Measurements from ENCODE around the gene DCDC2. TPM values are rescaled to one million over a fixed set of nuclear protein-coding genes. Genes with fewer than 3 reads are reported as not detected.
"Not testable (repeated sequence)": the region's sequence is repeated elsewhere in the genome, so short reads cannot be mapped to it uniquely, and the experiment has no call there.

The DCDC2 gene
- total RNA-seq, 1 donor from 2014 or later, result 0.30 TPM

DNA sequence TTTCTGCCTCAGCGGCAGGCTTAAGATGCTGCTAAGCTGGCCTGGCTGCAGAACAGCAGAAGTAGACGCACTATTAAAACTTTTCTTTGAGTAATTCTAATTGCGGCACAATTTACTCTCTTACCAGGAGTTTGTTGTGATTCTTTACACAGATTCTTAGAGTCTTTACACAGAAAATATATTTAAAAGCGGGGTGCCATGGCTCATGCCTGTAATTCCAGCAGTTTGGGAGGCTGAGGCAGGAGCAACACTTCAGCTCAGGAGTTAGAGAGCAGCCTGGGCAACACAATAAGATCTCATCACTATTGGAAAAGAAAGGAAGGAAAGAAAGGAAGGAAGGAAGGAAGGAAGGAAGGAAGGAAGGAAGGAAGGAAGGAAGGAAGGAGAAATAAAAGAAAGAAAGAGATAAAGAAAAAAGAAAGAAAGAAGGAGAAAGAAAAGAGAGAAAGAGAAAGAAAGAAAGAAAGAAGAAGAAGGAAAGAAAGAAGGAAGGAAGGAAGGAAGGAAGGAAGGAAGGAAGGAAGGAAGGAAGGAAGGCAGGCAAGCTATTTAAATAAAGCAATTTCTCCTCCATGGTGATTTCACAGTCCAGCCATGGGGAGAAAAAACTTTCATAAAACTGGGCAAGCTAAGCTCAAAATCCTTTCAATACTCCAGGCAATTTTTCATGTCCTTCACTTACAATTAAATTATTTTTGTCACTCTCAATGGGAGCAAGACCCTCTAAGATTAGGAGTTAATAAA lies 23.8 kb upstream of the DCDC2 start:
- no peak for TF ChIP-seq CTCF (conservative IDR thresholded peaks at IDR 0.05)
- H3K27me3 Mint-ChIP-seq (ENCODE audit: low read depth), result no peaks in the 10 kb centered on the region
- no peaks in the 10 kb centered on the region for H3K9me3 Mint-ChIP-seq
- H3K27ac Mint-ChIP-seq (ENCODE audit: unreplicated experiment), result no peak overlapping the region
- peaks cover 9% of the 10 kb centered on the region for H3K4me1 Mint-ChIP-seq
- no peak for DNase-seq (ENCODE audit: low read depth, low spot score)
- H3K36me3 Mint-ChIP-seq (ENCODE audit: low read depth), result no peaks in the 10 kb centered on the region
- no peak overlapping the region for H3K4me3 Mint-ChIP-seq

DNA sequence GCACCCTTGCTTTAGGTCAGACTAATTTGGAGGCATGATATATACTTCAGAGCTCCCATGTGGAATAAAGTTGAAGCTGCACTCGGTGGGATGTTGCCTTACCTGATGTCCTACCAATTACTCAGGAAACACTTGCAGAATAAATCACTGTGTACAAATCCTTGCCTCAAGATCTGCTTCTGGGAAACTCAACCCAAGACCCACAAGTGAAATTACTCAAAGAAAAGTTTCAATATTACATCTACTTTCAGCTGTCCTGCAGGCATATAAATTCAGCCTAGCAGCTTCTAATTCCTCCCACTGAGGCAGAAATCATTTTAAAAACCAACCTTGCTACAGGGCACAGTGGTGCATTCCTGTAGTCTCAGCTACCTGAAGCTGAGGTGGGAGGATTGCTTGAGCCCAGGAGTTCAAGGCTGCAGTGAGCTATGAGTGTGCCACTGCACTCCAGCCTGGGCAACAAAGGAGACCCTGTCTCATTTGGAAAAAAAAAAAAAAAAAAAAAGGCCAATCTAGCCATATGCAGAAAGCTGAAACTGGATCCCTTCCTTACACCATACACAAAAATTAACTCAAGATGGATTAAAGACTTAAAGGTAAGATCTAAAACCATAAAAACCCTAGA lies 20.7 kb upstream of the DCDC2 start:
- Mint-ChIP-seq H3K27ac (ENCODE audit: unreplicated experiment) (no peak overlapping the region), H3K27me3 (ENCODE audit: low read depth) (no peaks in the 10 kb centered on the region), H3K36me3 (ENCODE audit: low read depth) (no peaks in the 10 kb centered on the region), H3K9me3 (peaks cover under 1% of the 10 kb centered on the region), H3K4me3 (no peak overlapping the region), H3K4me1 (peaks cover 13% of the 10 kb centered on the region)
- no peak for TF ChIP-seq CTCF (conservative IDR thresholded peaks at IDR 0.05)
- DNase-seq (ENCODE audit: low read depth, low spot score), result no peak

DNA sequence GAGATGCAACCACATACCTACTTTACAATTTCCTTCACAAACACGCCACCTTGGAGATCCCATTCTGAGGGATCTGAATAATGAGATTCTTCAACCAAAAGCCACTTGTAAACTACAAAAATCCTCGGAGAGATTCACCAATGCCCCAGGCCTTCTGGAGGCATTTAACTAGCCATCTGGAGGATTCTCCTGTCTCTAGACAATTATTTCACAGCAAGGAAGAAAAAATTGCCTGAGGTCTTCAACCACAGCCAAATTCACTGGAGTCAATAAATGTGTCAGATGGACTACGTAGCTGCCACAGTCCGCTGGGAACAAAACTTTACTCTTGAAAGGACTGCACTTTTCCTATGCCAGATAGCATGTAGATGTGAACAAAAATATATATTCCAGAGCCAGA lies 19.0 kb upstream of the DCDC2 start:
- H3K27ac Mint-ChIP-seq (ENCODE audit: unreplicated experiment), result no peak overlapping the region
- H3K36me3 Mint-ChIP-seq (ENCODE audit: low read depth), result no peaks in the 10 kb centered on the region
- no peak overlapping the region for H3K4me3 Mint-ChIP-seq
- H3K27me3 Mint-ChIP-seq (ENCODE audit: low read depth), result no peaks in the 10 kb centered on the region
- peaks cover 9% of the 10 kb centered on the region for H3K4me1 Mint-ChIP-seq
- peaks cover 6% of the 10 kb centered on the region for H3K9me3 Mint-ChIP-seq
- TF ChIP-seq CTCF (conservative IDR thresholded peaks at IDR 0.05), result no peak
- DNase-seq (ENCODE audit: low read depth, low spot score), result no peak

GRCh38 chr6:24374612-24375011 lies 16.8 kb upstream of the DCDC2 start:
- Mint-ChIP-seq H3K4me1 (peaks cover 9% of the 10 kb centered on the region), H3K4me3 (no peak overlapping the region), H3K27ac (ENCODE audit: unreplicated experiment) (no peak overlapping the region), H3K9me3 (peaks cover 10% of the 10 kb centered on the region), H3K27me3 (ENCODE audit: low read depth) (no peaks in the 10 kb centered on the region), H3K36me3 (ENCODE audit: low read depth) (no peaks in the 10 kb centered on the region)
- DNase-seq (ENCODE audit: low read depth, low spot score), result no peak
- no peak for TF ChIP-seq CTCF (conservative IDR thresholded peaks at IDR 0.05)

- H3K4me3 Mint-ChIP-seq; H3K9me3 Mint-ChIP-seq; H3K4me1 Mint-ChIP-seq; H3K27ac Mint-ChIP-seq (ENCODE audit: unreplicated experiment); H3K36me3 Mint-ChIP-seq (ENCODE audit: low read depth); DNase-seq (ENCODE audit: low read depth, low spot score): not testable (repeated sequence)
- H3K27me3 Mint-ChIP-seq (ENCODE audit: low read depth), result peaks cover 11% of the 10 kb centered on the region
These were observed 7.3 kb upstream of the DCDC2 start for GRCh38 chr6:24365103-24365633.

GRCh38 chr6:24362363-24362762 lies 4.5 kb upstream of the DCDC2 start:
- DNase-seq (ENCODE audit: low read depth, low spot score); H3K27ac Mint-ChIP-seq (ENCODE audit: unreplicated experiment); H3K36me3 Mint-ChIP-seq (ENCODE audit: low read depth); H3K9me3 Mint-ChIP-seq; H3K4me3 Mint-ChIP-seq: not testable (repeated sequence)
- Mint-ChIP-seq H3K27me3 (ENCODE audit: low read depth) (peaks cover 26% of the 10 kb centered on the region), H3K4me1 (peaks cover 18% of the 10 kb centered on the region)
